GM18867 (cell line): ENCODE data around the gene TLNRD1.

Source experiments
- ATAC-seq: cut with Tn5 transposase; IDR thresholded peaks from one replicate; pipeline ENCODE4 v1.9.1; 2021; ENCODE audit warnings: mild to moderate bottlenecking, moderate library complexity; ENCODE audit not compliant: unreplicated experiment

The TLNRD1 gene

DNA sequence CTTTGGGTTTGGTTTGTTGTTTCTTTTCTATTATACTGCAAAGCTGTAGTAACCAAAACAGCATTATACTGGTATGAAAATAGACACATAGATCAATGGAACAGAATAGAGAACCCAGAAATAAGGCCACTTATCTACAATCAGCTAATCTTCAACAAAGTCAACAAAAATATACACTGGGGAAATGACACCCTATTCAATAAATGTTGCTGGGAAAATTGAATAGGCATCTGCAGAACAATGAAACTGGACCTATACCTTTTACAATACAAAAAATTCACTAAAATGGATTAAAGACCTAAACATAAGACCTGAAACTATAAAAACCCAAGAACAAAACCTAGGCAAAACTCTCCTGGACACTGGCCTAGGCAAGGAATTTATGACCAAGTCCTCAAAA is 52.9 kb downstream of the TLNRD1 start:
- no peak for ATAC-seq

DNA sequence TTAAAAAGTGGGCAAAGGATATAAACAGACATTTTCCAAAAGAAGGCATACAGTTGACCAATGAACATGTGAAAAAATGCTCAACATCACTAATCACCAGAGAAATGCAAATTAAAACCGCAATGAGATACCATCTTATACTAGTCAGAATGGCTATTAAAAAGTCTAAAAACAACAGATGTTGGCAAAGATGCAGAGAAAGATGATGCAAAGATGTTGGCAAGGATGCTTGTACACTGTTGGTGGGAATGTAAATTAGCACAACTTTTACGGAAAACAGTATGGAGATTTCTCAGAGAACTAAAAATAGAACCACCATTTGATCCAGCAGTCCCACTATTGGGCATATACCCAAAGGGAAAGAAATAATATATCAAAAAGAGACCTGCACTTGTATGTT is 53.5 kb downstream of the TLNRD1 start:
- no peak for ATAC-seq
